Heart left ventricle (tissue), 13 donors: ENCODE measurements around the gene VSIG2.

Experiments
- POLR2A ChIP-seq, 2 donors: fragments of 450-650 bp; IDR thresholded peaks; one replicate each; pipeline ENCODE4 v1.6.1; 2017; ENCODE audit warnings: antibody characterized with exemption in 2 of 2, mild to moderate bottlenecking in 2 of 2, moderate library complexity in 2 of 2
- TF ChIP-seq, protein P1 (sequence below), 12 donors: fragments of 200-600 bp; sonication (generic) in 4 of 12; IDR thresholded peaks; one replicate each; pipeline versions ENCODE4 v1.5.0 to v1.8.0; 2018 to 2022; ENCODE audit warnings: antibody characterized with exemption in 12 of 12, mild to moderate bottlenecking in 5 of 12
- donor health status: ischemic (EF 13 %, LVEDD 7.1; RV severe dilation, severe dysfunction).
- donor health status: DM: no; HTN: yes; CAD: no.
- donor health status: DM: no; HTN: no; CAD: no.
- donor health status: ischemic (EF 25% LVEDD 6.9; RV normal size, moderate dysfunction).
- donor health status: ischemic (EF 25% LVEDD 5.7; RV mildly dilated, moderate dysfunction).
- donor health status: ischemic (EF 35%, LVEDD 5.7; RV mildly dilated, moderate dysfunction).
- donor health status: nonischemic (EF 11% LVEDD 7.7; RV severe dilation, severe dysfunction).
- donor health status: DM: yes; HTN: yes; CAD: no.
- donor health status: PGD.
- donor health status: ischemic (EF 29% LVEDD 5.4; RV normal size, mild dysfunction).
- donor health status: nonischemic (EF 23%, LVEDD 6.1; RV moderate dilation, normal function).

DNA sequence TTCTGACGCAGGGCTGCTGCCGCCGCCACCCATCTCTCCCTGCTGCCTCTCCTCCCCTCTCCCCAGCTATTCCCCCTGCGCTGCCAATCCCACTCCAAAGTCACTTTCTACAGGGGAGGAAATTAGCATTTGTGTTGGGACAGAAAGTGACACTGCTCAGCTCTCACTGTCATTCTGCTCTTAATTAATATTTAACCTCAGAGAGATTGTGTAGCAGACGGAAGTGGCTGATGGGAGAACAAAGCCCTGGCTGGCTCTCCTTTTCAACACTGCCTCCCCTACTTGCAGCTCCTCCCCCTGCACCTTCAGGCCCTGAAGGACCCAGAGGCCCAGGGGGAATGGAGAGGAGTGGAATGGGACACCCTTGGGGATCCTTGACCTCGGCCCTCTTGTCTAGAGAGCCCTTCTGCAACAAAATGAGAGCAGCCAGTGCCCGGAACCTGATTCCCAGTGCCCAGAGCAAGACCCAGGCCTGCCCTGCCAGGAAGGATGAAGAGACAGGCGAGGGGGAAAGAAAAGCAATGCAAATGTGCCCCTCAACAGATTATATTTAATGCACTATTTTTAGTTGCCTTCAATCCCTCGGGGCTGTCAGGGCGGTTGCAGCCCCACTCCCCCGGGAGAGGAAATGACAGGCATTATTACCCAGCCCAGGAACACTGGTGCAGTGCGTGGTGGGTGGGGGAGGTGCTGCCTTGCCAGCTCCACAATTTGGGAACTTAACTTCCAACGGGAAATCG, 26.9 kb downstream of the VSIG2 start:
- TF ChIP-seq POLR2A (IDR thresholded peaks at IDR 0.05) = no peak
- TF ChIP-seq, protein P1, sequence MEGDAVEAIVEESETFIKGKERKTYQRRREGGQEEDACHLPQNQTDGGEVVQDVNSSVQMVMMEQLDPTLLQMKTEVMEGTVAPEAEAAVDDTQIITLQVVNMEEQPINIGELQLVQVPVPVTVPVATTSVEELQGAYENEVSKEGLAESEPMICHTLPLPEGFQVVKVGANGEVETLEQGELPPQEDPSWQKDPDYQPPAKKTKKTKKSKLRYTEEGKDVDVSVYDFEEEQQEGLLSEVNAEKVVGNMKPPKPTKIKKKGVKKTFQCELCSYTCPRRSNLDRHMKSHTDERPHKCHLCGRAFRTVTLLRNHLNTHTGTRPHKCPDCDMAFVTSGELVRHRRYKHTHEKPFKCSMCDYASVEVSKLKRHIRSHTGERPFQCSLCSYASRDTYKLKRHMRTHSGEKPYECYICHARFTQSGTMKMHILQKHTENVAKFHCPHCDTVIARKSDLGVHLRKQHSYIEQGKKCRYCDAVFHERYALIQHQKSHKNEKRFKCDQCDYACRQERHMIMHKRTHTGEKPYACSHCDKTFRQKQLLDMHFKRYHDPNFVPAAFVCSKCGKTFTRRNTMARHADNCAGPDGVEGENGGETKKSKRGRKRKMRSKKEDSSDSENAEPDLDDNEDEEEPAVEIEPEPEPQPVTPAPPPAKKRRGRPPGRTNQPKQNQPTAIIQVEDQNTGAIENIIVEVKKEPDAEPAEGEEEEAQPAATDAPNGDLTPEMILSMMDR (IDR thresholded peaks at IDR 0.05) = no peak
